Measurements from ENCODE around the gene VCPKMT.

The VCPKMT gene

DNA sequence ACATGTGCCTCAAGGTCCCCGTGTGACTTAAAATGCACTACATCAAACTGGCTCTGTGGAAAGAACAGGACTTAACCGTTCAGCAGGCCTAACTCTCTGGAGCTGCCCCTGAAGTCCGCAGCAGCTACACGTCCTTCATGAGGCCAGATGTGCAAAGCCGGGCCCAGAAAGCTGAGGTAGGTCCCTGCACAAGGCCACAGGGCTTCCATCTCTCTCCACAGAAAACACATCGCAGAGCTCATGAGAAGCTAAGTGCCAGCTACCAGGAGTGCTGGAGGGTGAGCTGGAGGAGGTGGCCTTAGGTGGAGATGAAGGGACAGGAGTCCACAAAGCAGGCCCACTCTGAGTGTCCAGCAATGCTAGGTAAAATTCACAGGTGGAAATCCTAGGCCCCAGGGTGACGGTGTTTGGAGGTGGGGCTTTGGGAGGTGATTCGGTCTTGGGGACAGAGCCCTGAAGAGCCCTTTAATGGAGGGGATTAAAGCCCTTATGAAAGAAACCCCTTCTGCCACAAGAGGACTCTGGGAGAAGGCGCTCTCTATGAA lies 52.4 kb downstream of the VCPKMT start:
- no peaks in the 10 kb centered on the region for H3K9me3 ChIP-seq (ENCODE audit: severe bottlenecking)
- no peak for ATAC-seq (ENCODE audit: low read depth)
- peak overlapping the region; percentile 98 for H3K27ac ChIP-seq (ENCODE audit: poor library complexity, severe bottlenecking)
- DNase-seq (ENCODE audit: low spot score): no peak
- H3K36me3 ChIP-seq (ENCODE audit: low read depth): no peaks in the 10 kb centered on the region
- TF ChIP-seq, protein P1, sequence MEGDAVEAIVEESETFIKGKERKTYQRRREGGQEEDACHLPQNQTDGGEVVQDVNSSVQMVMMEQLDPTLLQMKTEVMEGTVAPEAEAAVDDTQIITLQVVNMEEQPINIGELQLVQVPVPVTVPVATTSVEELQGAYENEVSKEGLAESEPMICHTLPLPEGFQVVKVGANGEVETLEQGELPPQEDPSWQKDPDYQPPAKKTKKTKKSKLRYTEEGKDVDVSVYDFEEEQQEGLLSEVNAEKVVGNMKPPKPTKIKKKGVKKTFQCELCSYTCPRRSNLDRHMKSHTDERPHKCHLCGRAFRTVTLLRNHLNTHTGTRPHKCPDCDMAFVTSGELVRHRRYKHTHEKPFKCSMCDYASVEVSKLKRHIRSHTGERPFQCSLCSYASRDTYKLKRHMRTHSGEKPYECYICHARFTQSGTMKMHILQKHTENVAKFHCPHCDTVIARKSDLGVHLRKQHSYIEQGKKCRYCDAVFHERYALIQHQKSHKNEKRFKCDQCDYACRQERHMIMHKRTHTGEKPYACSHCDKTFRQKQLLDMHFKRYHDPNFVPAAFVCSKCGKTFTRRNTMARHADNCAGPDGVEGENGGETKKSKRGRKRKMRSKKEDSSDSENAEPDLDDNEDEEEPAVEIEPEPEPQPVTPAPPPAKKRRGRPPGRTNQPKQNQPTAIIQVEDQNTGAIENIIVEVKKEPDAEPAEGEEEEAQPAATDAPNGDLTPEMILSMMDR (IDR thresholded peaks at IDR 0.05; ENCODE audit: poor library complexity, severe bottlenecking): no peak
- H3K27me3 ChIP-seq (ENCODE audit: insufficient read depth, poor library complexity, severe bottlenecking): no peaks in the 10 kb centered on the region
- H3K4me3 ChIP-seq (ENCODE audit: severe bottlenecking): no peak overlapping the region
- peaks cover 45% of the 10 kb centered on the region for H3K4me1 ChIP-seq (ENCODE audit: insufficient read depth, poor library complexity, severe bottlenecking)

DNA sequence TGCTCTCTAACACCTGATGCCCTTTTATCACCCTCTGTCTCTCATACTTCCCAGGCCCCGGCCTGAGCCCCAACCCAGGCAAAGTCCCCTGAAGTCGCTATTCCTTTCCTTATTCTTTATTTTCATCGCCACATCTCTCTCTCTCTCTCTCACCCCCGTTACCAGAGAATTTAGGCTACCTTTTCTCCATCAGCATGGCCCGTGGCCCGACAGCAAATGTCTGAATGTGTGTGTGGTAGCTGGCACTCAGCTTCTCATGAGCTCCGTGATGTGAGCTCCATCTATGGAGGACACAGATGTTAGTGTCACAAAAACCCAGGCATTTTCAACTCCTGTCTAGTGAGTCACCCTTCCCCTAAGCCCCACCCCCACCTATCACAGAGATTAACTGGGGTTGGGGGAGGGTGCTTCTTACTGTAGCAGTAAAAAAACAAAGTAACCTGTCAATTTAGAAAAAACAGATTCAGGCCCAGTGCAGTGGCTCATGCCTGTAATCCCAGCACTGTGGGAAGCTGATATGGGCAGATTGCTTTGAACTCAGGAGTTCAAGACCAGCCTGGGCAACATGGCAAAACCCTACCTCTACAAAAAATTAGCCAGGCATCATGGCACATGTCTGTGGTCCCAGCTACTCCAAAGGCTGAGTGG lies 53.8 kb downstream of the VCPKMT start:
- TF ChIP-seq, protein P1 (IDR thresholded peaks at IDR 0.05; ENCODE audit: poor library complexity, severe bottlenecking): peak; percentile 53
- Histone ChIP-seq H3K9me3 (ENCODE audit: severe bottlenecking) (no peaks in the 10 kb centered on the region), H3K27me3 (ENCODE audit: insufficient read depth, poor library complexity, severe bottlenecking) (no peaks in the 10 kb centered on the region), H3K4me3 (ENCODE audit: severe bottlenecking) (no peak overlapping the region), H3K36me3 (ENCODE audit: low read depth) (no peaks in the 10 kb centered on the region), H3K27ac (ENCODE audit: poor library complexity, severe bottlenecking) (peak overlapping the region; percentile 98), H3K4me1 (ENCODE audit: insufficient read depth, poor library complexity, severe bottlenecking) (peaks cover 37% of the 10 kb centered on the region)
- ATAC-seq (ENCODE audit: low read depth): peak; percentile 43
- DNase-seq (ENCODE audit: low spot score): no peak

DNA sequence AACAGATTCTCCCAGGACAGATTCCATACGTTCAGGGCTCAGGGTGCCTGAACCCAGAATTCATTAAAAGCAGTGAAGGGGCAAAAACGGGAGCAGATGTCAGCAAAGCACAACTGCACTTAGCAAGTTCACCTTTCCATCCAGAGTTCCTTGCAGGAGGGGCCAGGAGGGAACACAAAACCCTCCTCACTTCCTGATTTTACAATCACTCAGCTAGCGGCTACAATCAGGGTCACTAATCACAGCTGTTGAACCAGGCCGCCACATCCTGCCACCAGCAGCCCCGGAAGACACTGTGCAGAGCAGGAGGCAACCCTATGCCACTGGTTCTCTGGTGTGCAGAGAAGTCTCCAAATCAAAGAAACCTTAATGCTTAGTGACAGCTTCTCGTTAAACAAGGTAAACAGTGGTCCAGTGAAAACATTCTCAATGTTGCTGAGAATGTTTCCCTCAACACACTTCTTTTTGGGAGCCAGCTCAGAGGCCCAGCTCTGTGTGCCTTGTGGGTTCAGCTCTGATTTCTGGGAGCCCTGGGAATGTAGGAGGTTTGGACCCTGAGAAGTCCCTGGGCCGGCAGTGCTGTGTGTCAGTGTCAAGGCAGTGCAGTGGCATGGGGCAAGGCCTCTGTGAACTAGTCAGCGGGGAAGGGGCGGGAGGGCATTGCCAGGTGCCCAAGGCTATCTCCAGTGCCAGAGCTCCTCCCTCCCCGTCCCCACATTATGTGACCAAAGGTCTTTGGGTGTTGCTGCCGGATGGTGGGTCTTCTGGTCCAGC lies 54.5 kb downstream of the VCPKMT start:
- Histone ChIP-seq H3K9me3 (ENCODE audit: severe bottlenecking) (no peaks in the 10 kb centered on the region), H3K4me1 (ENCODE audit: insufficient read depth, poor library complexity, severe bottlenecking) (peaks cover 33% of the 10 kb centered on the region), H3K27me3 (ENCODE audit: insufficient read depth, poor library complexity, severe bottlenecking) (no peaks in the 10 kb centered on the region), H3K36me3 (ENCODE audit: low read depth) (no peaks in the 10 kb centered on the region), H3K27ac (ENCODE audit: poor library complexity, severe bottlenecking) (peak overlapping the region; percentile 98), H3K4me3 (ENCODE audit: severe bottlenecking) (no peak overlapping the region)
- DNase-seq (ENCODE audit: low spot score) (no peak), ATAC-seq (ENCODE audit: low read depth) (peak; percentile 35)
- TF ChIP-seq, protein P1 (IDR thresholded peaks at IDR 0.05; ENCODE audit: poor library complexity, severe bottlenecking): no peak

DNA sequence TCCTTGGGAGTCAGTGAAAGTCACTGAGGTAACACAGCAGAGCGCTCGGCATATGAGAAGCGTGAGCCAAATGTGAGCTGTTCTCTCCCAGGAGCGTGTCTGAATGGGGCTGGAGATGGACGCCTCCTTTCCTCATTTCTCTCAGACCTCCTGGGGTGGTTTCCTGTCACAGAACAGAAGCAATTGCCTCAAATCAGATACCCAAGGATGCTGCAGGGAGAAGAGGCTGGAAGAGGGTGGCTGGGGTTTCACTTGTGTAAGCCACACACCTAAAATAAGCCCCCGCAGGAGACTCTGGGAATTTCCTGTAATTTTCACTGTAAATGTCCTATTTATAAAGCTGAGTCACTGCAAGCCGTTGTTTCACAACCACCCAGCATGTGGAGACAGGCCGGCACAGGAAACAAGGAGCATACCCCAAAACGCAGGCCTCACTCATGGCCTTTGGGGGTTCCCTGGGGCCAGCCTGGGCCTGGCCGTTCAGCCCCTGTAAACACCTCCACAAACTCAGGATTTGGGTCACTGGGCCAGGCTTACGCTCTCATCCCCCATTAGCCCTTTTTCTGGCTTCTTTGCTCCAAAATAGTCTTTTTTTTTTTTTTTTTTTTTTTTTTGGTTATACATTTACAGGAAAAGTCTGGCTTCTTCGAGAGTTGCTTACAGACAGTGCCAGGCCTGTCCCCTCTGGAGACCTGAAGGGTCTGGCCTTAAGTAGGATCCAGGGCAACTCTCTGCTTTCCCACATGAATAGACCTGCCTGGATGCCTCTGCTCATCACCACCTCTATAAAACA lies 55.3 kb downstream of the VCPKMT start:
- peak; percentile 91 for DNase-seq (ENCODE audit: low spot score)
- H3K27ac ChIP-seq (ENCODE audit: poor library complexity, severe bottlenecking): peak overlapping the region; percentile 98

More for the DNA sequence above, 55.3 kb downstream of the VCPKMT start:
- Histone ChIP-seq H3K4me3 (ENCODE audit: severe bottlenecking) (no peak overlapping the region), H3K27me3 (ENCODE audit: insufficient read depth, poor library complexity, severe bottlenecking) (no peaks in the 10 kb centered on the region), H3K36me3 (ENCODE audit: low read depth) (no peaks in the 10 kb centered on the region), H3K9me3 (ENCODE audit: severe bottlenecking) (no peaks in the 10 kb centered on the region), H3K4me1 (ENCODE audit: insufficient read depth, poor library complexity, severe bottlenecking) (peaks cover 33% of the 10 kb centered on the region)
- ATAC-seq (ENCODE audit: low read depth): peak; percentile 75
- TF ChIP-seq, protein P1 (IDR thresholded peaks at IDR 0.05; ENCODE audit: poor library complexity, severe bottlenecking): no peak

All from RWPE2 (cell line).